ENCODE data around the gene TPRA1.

Gene TPRA1

DNA sequence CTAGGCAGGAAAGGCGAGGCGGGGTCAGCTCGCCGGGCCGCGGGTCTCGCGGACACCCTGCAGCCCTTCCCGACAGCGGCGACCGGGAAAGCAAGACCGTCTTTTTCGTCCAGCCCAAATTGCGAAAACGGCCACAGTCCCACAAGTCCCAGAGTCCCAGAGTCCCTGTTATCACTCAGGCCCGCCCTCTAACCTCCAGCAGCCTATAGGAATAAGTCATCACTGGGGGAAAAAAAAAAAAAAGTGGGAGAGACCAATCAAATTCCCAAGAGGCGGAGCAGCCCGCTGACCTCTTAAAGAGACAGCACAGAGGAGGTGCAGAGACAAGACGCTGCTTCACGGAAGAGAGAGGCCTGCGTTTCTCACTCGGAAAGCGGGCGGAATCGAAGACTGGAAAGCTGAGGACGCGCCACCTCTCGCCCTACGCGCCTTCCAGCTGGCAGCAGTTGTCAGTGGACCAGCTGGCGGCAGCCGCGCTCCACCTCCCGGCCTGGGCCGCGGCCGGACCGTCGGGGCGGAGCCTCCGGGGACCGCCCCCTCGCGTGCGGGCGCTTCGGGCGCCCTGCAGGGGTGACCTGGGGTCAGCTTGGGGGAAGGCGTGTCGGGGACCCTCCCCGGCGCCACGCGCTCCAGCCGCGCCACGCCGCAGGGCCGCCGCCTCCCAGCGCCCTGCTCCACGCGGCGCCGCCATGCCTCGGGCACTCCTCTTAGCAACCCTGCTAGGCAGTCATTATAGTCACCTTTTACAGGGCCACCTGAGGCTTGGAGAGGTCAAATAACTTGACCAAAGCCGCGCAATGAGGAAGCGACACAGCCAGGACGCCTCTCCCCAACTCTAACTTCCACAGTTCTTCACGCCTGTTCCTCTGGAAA lies at the start of gene TPRA1:
Gene TPRA1, minus strand, starts transcription at position 141 of the 873 bp plus-strand sequence. CDS start 10,587 bp downstream, outside the sequence.
- DNase-seq, result peak; percentile 94 to 98

DNA sequence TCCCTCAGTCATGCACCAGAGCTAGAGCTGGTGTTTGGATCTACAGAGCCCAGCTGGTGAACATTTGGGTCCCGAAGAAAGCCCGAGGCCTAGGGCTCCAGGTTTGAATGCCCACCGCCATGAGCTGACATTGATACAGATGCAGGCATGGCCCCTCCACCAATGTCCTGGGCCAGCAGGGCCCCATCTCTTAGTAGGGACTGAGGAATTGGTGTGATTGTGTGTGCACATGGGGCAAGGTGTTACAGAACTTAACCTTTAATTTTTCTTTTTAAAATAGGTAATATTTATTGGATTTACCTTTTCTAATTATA lies 49.5 kb upstream of the TPRA1 start:
- DNase-seq, result no peak

DNA sequence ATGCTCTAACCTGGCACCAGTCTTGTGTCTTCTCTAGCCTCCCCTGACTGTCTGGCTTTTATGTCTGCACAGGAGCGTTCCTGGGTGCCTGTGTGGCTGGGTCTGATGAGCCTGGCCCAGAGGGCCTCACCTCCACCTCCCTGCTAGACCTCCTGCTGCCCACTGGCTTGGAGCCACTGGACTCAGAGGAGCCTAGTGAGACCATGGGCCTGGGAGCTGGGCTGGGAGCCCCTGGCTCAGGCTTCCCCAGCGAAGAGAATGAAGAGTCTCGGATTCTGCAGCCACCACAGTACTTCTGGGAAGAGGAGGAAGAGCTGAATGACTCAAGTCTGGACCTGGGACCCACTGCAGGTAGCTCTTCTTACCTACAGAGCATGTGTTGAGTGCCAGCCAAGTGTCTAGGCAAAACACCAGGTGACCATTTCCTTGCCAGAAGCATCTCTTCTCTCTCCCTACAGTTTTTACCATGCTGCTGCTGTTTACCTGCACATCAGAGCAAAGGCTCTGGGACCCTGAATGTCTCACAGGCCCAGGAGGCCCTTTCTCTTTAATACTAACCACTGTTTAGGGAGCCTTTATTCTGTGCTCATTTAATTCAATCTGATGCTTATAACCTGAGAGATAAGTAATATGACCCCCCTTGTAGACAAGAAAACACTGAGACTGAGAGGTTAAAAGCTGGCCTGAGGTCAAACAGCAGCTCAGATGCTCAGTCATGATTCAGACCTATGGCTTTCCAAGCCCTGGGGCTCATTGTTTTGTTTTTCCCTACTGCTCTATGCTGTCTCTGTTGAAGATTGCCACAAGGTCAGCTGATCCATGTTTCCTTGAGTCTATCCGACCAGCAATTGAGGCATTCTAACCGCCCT lies 48.9 kb upstream of the TPRA1 start:
- DNase-seq, result no peak

DNA sequence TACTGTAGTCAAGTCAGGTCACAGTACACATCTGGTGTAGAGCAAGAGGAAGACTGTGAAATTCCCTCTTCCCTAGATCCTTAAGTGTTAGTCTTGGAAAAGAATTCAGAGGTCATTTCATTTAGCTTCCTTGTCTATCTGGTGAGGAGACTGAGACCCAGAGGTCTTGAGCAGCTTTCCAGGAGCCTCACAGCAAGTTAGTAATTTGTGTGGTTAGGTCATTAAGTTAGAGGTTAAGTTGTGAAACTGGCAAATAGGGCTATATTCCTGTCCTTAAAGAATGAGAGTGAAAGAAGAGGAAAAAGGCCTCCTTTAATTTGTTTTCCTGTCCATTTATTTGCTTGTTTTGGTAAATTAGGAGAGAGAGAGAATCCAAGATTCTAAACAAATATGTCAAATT lies 47.4 kb upstream of the TPRA1 start:
- DNase-seq, result no peak

DNA sequence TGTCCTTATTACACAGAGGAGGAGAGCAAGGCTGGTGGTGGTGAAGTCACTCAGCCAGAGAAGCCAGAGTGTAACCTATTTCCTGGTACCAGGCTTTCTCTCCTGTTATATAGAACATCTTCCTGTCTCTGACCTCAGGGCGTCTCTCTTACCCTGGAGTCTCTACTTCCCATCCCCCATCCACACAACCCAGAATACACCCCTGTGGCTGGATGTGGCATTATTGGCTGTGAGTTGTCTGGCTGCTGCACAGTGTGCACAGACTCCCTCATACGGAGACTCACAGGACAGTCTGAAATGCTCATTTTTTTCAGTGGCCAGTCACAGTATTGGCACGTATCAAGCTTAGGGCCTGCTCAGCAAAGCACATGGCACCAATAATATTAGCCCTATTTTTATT lies 47.0 kb upstream of the TPRA1 start:
- DNase-seq, result no peak

- no peak for DNase-seq
Measured at GRCh38 chr3:127634653-127635052, 44.1 kb upstream of the TPRA1 start.

- DNase-seq, result no peak
Measured at GRCh38 chr3:127632035-127632820, 41.7 kb upstream of the TPRA1 start.

DNA sequence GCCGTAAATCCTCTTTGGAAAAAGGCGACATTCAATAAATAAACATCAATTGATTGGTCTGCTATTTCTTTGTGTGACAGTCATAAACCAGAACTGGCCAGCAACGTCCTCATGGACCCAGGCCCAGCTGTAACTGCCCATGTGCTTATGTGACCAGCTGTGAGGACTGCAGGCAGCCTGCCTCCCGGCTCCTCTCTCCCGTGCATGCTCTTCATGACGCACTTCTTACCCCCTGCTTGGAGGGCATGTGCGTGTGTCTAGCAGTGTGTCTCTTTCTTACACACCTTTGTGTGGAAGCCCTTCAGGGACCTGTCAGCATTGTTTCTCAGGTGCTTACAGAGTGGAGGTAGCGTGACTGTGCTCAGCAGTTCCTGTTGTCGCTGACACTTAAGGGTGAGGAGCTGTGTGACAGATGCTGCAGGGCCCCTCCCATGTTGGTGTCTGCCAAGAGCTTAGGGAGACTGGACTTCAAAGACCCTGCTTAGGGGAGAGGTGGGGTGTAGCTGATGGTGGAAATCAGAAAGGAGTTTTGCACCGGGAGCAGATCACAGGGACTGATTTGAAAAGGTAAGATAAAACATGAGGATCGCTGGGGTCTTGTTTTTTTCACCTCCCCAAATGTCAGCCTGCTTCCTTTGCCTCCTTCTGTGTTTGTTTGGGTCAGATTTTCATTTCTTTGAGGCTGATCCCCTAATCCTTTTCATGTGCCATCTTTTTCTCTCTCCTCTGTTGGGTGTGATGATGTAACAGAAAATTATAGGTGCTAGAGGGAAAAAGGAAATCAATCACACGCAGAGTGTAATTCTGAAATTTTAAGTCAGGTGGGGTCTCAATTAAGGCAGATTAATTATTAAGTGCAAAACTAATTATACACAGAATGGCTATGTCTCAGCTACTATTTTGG lies 40.5 kb upstream of the TPRA1 start:
- no peak for DNase-seq

DNA sequence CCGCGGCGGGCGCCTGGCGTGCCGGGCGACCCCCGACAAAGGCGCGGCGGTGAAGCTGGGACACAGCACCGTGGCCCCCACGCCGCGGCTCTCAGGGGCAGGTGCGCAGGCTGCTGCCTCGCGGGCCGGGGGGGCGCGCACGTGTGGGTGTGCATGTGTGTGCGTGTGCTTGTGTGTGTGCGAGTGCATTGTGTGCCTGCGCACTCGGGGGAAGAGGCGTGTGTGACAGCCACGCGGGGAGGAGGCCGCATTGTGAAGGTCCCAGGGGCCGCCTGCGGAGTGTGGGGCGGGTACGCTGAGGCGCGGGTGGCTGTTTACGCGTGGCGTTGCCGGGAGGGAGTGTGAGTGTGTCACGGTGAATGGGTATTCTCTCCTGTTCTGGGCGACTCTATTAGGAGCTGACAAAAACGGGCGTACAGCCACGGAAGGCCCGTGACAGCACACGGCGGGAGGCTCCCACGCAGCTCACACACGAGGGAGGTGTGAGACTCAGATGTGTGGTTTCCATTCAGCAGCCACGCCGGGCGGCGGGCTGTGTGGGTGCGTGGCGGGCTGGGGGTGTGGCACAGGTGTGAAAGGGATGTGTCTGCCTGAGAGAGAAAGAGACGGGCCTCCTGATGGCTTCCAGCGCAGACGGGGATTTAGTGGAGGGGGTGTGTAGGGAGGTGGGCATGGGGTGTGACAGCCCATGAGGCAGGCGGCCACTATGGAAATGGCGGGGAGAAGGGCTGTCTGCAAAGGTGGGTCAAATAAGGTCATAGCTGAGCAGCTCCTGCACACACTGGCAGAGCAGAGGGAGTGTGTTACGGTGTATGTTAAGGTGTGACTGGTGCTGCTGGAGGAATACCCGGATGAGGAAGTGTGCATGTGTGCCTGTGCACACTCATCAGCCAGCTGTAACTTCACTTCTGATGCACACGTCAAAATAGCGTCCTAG lies 39.2 kb upstream of the TPRA1 start:
- no peak for DNase-seq

GRCh38 chr3:127628788-127629466 lies 38.4 kb upstream of the TPRA1 start, which contains the start of gene PODXL2:
PODXL2 (plus strand) TSS chr3:127629185; CDS start chr3:127629220, 35 bp downstream.
- DNase-seq, result no peak

DNA sequence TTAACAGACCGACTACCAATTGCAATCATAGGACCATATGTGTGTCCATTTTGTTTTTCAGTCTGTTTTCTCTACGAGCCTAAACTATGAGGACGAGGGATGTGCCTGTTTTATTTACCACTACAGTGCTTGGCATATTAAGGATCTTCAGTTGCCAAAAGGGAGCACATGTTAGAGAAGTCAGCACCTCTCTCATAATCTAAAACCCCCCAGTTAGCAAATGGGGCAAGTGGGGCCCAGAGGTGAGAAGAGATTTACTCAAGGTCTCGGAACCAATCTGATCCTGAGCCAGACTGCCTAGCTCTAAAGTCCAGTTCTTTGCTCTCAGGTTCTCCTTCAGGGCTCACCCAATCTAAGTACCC lies 37.9 kb upstream of the TPRA1 start:
- DNase-seq, result no peak

GRCh38 chr3:127625821-127626220 lies 35.3 kb upstream of the TPRA1 start:
- DNase-seq, result no peak

GRCh38 chr3:127624063-127624462 lies 33.5 kb upstream of the TPRA1 start:
- DNase-seq, result no peak

- DNase-seq, result no peak
Measured at GRCh38 chr3:127622772-127623576, 32.4 kb upstream of the TPRA1 start.

GRCh38 chr3:127622031-127622430 lies 31.5 kb upstream of the TPRA1 start:
- DNase-seq, result no peak

- no peak for DNase-seq
Measured at GRCh38 chr3:127620637-127621375, 30.3 kb upstream of the TPRA1 start.

DNA sequence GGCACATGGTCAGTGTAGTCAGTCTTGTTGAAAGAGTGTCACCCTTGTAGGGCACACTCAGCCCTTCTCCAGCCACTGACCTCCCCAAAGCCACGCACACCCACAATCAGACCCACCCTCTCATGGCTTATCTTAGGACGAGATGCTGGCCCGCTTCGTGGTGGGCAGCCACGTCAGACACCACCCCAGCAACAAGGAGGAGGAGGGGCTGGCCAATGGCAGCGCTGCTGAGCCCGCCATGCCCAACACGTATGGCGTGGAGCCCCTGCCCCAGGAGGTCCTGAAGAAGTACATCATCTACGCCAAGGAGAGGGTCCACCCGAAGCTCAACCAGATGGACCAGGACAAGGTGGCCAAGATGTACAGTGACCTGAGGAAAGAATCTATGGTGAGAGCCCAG lies 28.4 kb upstream of the TPRA1 start:
- no peak for DNase-seq

GRCh38 chr3:127616836-127617605 lies 26.5 kb upstream of the TPRA1 start:
- DNase-seq, result no peak
